Thyroid gland (tissue), 4 donors: ENCODE results near the gene WIPI1. TPM values are rescaled to one million over a fixed set of nuclear protein-coding genes. Genes with fewer than 3 reads are reported as not detected.

ENCODE experiments used
- DNase-seq, 2 donors: peaks; one replicate each; pipeline ENCODE4 v3.0.0-alpha.2; 2019
- H3K27ac ChIP-seq, 3 donors: fragments of 200-600 bp; sonication (generic); 1 replicate in 2 of 3; 2 replicates in 1 of 3; pipeline ENCODE4 v1.5.1; 2016 to 2019; ENCODE audit warnings: mild to moderate bottlenecking in 1 of 3, moderate library complexity in 1 of 3
- H3K27me3 ChIP-seq: fragments of 200-600 bp; sonication (generic); one replicate; pipeline ENCODE4 v1.5.1; 2019
- H3K36me3 ChIP-seq, 2 donors: fragments of 200-600 bp; sonication (generic); one replicate each; pipeline ENCODE4 v1.5.1; 2016 to 2019
- H3K4me1 ChIP-seq, 2 donors: fragments of 200-600 bp; sonication (generic); one replicate each; pipeline ENCODE4 v1.5.1; 2017 to 2019
- H3K4me3 ChIP-seq, 3 donors: fragments of 200-600 bp; sonication (generic); replicated peaks in 1 of 3; 1 replicate in 2 of 3; 2 replicates in 1 of 3; pipeline ENCODE4 v1.5.1; 2016; ENCODE audit warnings: mild to moderate bottlenecking in 1 of 3
- H3K9me3 ChIP-seq: fragments of 200-600 bp; sonication (generic); one replicate; pipeline ENCODE4 v1.5.1; 2017
- CTCF ChIP-seq, 6 experiments: fragments of 200-600 bp in 3 of 6; fragments of 450-650 bp in 3 of 6; sonication (generic) in 3 of 6; IDR thresholded peaks; one replicate each; pipeline ENCODE4 v1.5.1; 2016 to 2019; ENCODE audit warnings: antibody characterized with exemption in 6 of 6, mild to moderate bottlenecking in 2 of 6, inconsistent platforms in 1 of 6, moderate library complexity in 1 of 6
- POLR2A ChIP-seq, 2 donors: fragments of 450-650 bp; IDR thresholded peaks; one replicate each; pipeline ENCODE4 v1.6.1; 2017; ENCODE audit warnings: antibody characterized with exemption in 2 of 2, mild to moderate bottlenecking in 2 of 2, moderate library complexity in 1 of 2
- WGBS, 2 donors: methylation state at CpG; one replicate each; pipeline ENCODE4 v1.1.5; 2017; 5-methylcytosine and 5-hydroxymethylcytosine counted together
- intact Hi-C: fragments of 100-400 bp; cut with DNase I; formaldehyde crosslinking; loops from one replicate; pipeline ENCODE4 v1.15.1; 2023
- total RNA-seq, 4 donors: library from RNA; depleted of rRNA; stranded (reverse); fragments of >200 nt; gene quantifications; one replicate each; pipeline ENCODE4 v1.2.3, GENCODE V29; 2016

The WIPI1 gene
- total RNA-seq, 4 donors from 2014 or later = 50.0 to 89.8 (median 78.4) TPM

GRCh38 chr17:68446626-68447041 lies 10.7 kb downstream of the WIPI1 start:
- no peaks in the 10 kb centered on the region for H3K9me3 ChIP-seq
- H3K27me3 ChIP-seq = no peaks in the 10 kb centered on the region
- H3K4me1 ChIP-seq = no peaks in the 10 kb centered on the region
- peaks cover 31 to 45% of the 10 kb centered on the region in 2 donors for H3K36me3 ChIP-seq
- DNase-seq = no peak
- no peak overlapping the region for H3K27ac ChIP-seq
- intact Hi-C loops = no loop called here
- 93% methylated on average over 9 of the region's 9 CpGs for WGBS, 2 donors
- TF ChIP-seq CTCF (IDR thresholded peaks at IDR 0.05) = no peak
- no peak for TF ChIP-seq POLR2A (IDR thresholded peaks at IDR 0.05)
- no peak overlapping the region for H3K4me3 ChIP-seq

- 90 to 93% methylated on average over 7 to 8 of the region's 8 CpGs for WGBS, 2 donors
- DNase-seq = no peak
- peaks cover 24 to 42% of the 10 kb centered on the region in 2 donors for H3K36me3 ChIP-seq
- TF ChIP-seq CTCF (IDR thresholded peaks at IDR 0.05) = no peak
- no peak for TF ChIP-seq POLR2A (IDR thresholded peaks at IDR 0.05)
- peaks cover 0 to 6% of the 10 kb centered on the region in 2 donors for H3K4me1 ChIP-seq
- H3K4me3 ChIP-seq = no peak overlapping the region
- H3K9me3 ChIP-seq = no peaks in the 10 kb centered on the region
- no peaks in the 10 kb centered on the region for H3K27me3 ChIP-seq
- intact Hi-C loops = no loop called here
- H3K27ac ChIP-seq = no peak overlapping the region
Measured at GRCh38 chr17:68445671-68446070, 11.6 kb downstream of the WIPI1 start.

- TF ChIP-seq POLR2A (IDR thresholded peaks at IDR 0.05) = no peak
- TF ChIP-seq CTCF (IDR thresholded peaks at IDR 0.05) = no peak
- H3K9me3 ChIP-seq = no peaks in the 10 kb centered on the region
- H3K27ac ChIP-seq = no peak overlapping the region
- peaks cover 0 to 6% of the 10 kb centered on the region in 2 donors for H3K4me1 ChIP-seq
- H3K4me3 ChIP-seq = no peak overlapping the region
- WGBS, 2 donors = 82 to 83% methylated on average over 11 of the region's 11 CpGs
- peaks cover 10 to 26% of the 10 kb centered on the region in 2 donors for H3K36me3 ChIP-seq
- H3K27me3 ChIP-seq = no peaks in the 10 kb centered on the region
- DNase-seq = no peak
- intact Hi-C loops = no loop called here
Measured at GRCh38 chr17:68443972-68444464, 13.3 kb downstream of the WIPI1 start.

- peaks cover 0 to 7% of the 10 kb centered on the region in 2 donors for H3K4me1 ChIP-seq
Measured at GRCh38 chr17:68441070-68441770, 16.1 kb downstream of the WIPI1 start.

More at GRCh38 chr17:68441070-68441770, 16.1 kb downstream of the WIPI1 start:
- Histone ChIP-seq H3K27ac (peak overlapping the region; percentile 0 to 36 (median 15)), H3K9me3 (no peaks in the 10 kb centered on the region), H3K36me3 (peaks cover 4 to 9% of the 10 kb centered on the region in 2 donors), H3K4me3 (no peak overlapping the region), H3K27me3 (no peaks in the 10 kb centered on the region)
- no peak for DNase-seq
- intact Hi-C loops = no loop called here
- 79% methylated on average over 14 of the region's 14 CpGs for WGBS, 2 donors
- TF ChIP-seq POLR2A (IDR thresholded peaks at IDR 0.05) (no peak), CTCF (IDR thresholded peaks at IDR 0.05) (no peak)
